GM12878 (cell line): ENCODE measurements around the gene MB21D2. TPM values are rescaled to one million over a fixed set of nuclear protein-coding genes. Genes with fewer than 3 reads are reported as not detected.

Experiments
- ATAC-seq: fragments of 200-7000 bp; cut with Tn5 transposase; 3 replicates; pipeline ENCODE4 v1.9.1; 2020; ENCODE audit warnings: mild to moderate bottlenecking, moderate library complexity
- BruUV-seq: library from RNA; stranded (reverse); fragments of 400-500 nt; replicated peaks from 2 replicates; lab custom pipeline; 2021; lab: Mats Ljungman, UMichigan
- CTCF ChIA-PET: fragments of 300-600 bp; sonication (Branson Sonifier 250); formaldehyde crosslinking; extraction: SDS; loops from one replicate; lab custom pipeline; 2021; ENCODE audit warnings: inconsistent platforms; lab: Yijun Ruan, JAX
- POLR2A ChIA-PET: fragments of 350-600 bp; formaldehyde crosslinking; extraction: SDS; loops from one replicate; lab custom pipeline; 2021; ENCODE audit warnings: inconsistent platforms; lab: Charles Lee
- RAD21 ChIA-PET: fragments of 300-600 bp; sonication (Branson Sonifier 250); formaldehyde crosslinking; loops from one replicate; lab custom pipeline; 2023; ENCODE audit warnings: antibody characterized with exemption; ENCODE audit not compliant: unreplicated experiment; lab: Charles Lee
- SMC1A ChIA-PET: fragments of 300-600 bp; sonication (Branson Sonifier 250); formaldehyde crosslinking; loops from one replicate; lab custom pipeline; 2023; ENCODE audit not compliant: unreplicated experiment, uncharacterized antibody; lab: Charles Lee
- DNase-seq: peaks from one replicate; pipeline ENCODE4 v3.0.0-alpha.2; 2011; ENCODE audit warnings: low read depth, low spot score
- FAIRE-seq: peaks from 3 replicates; lab custom pipeline; 2011; peaks lifted over from hg19 to GRCh38; lab: Jason Lieb, UNC
- H2AFZ ChIP-seq: 2 replicates; pipeline ENCODE4 v1.6.0; 2011; ENCODE audit warnings: low read depth, low read length, control low read depth; ENCODE audit not compliant: control insufficient read depth
- H3K27ac ChIP-seq: 2 replicates; pipeline ENCODE4 v1.5.1; 2011; ENCODE audit warnings: control low read depth; ENCODE audit not compliant: control insufficient read depth, insufficient read depth
- H3K27me3 ChIP-seq, 2 experiments: replicated peaks in 1 of 2; 2 replicates each; pipeline versions ENCODE4 v1.6.0 to v1.6.1; 2011; ENCODE audit warnings: low read length in 1 of 2; ENCODE audit not compliant: control insufficient read depth in 2 of 2, insufficient read depth in 2 of 2
- H3K36me3 ChIP-seq, 2 experiments: 2 replicates each; pipeline ENCODE4 v1.5.1; 2011; ENCODE audit warnings: low read length in 1 of 2; ENCODE audit not compliant: control insufficient read depth in 2 of 2, insufficient read depth in 2 of 2
- H3K4me1 ChIP-seq: 2 replicates; pipeline ENCODE4 v1.6.1; 2011; ENCODE audit warnings: mild to moderate bottlenecking, low read length, moderate library complexity, mixed read lengths; ENCODE audit not compliant: control insufficient read depth, insufficient read depth
- H3K4me2 ChIP-seq: 2 replicates; pipeline ENCODE4 v1.6.0; 2011; ENCODE audit warnings: control low read depth; ENCODE audit not compliant: control insufficient read depth, insufficient read depth
- H3K4me3 ChIP-seq: fragments of 200-600 bp; sonication (generic); 2 replicates; pipeline ENCODE4 v1.5.1; 2016
- H3K79me2 ChIP-seq: 2 replicates; pipeline ENCODE4 v1.6.0; 2011; ENCODE audit warnings: low read length; ENCODE audit not compliant: control insufficient read depth, insufficient read depth
- H3K9ac ChIP-seq: 2 replicates; pipeline ENCODE4 v1.8.0; 2011; ENCODE audit warnings: low read length, control low read depth, mixed read lengths; ENCODE audit not compliant: control insufficient read depth, insufficient read depth
- H3K9me3 ChIP-seq: replicated peaks from 3 replicates; pipeline ENCODE4 v1.5.1; 2011; ENCODE audit warnings: mild to moderate bottlenecking, low read length; ENCODE audit not compliant: control insufficient read depth, insufficient read depth
- H4K20me1 ChIP-seq: 2 replicates; pipeline ENCODE4 v1.6.0; 2011; ENCODE audit not compliant: control insufficient read depth, insufficient read depth
- CEBPB ChIP-seq, 2 experiments: fragments of 150-350 bp in 1 of 2; IDR thresholded peaks; 2 replicates each; pipeline ENCODE4 v1.6.1; 2012 to 2014; ENCODE audit warnings: low read depth in 2 of 2, low read length in 2 of 2, borderline replicate concordance in 1 of 2, inconsistent platforms in 1 of 2
- CREM ChIP-seq: IDR thresholded peaks from 2 replicates; pipeline ENCODE4 v1.6.1; 2014; ENCODE audit warnings: antibody characterized with exemption, low read depth
- DPF2 ChIP-seq: fragments of 450-650 bp; IDR thresholded peaks from 2 replicates; pipeline ENCODE4 v1.6.1; 2017; ENCODE audit warnings: mild to moderate bottlenecking
- EED ChIP-seq: sonication (generic); IDR thresholded peaks from 2 replicates; pipeline ENCODE4 v1.6.1; 2016; ENCODE audit warnings: antibody characterized with exemption, low read depth
- FOS ChIP-seq: IDR thresholded peaks from 3 replicates; pipeline ENCODE4 v1.6.1; 2011; ENCODE audit warnings: borderline replicate concordance; ENCODE audit not compliant: insufficient read length; ENCODE audit errors: extremely low read depth
- JUNB ChIP-seq: IDR thresholded peaks from 2 replicates; pipeline ENCODE4 v1.6.1; 2016; ENCODE audit warnings: antibody characterized with exemption, mild to moderate bottlenecking
- KLF5 ChIP-seq: fragments of 450-650 bp; IDR thresholded peaks from 2 replicates; pipeline ENCODE4 v1.6.1; 2014; ENCODE audit warnings: mild to moderate bottlenecking; ENCODE audit not compliant: partially characterized antibody
- NR2C2 ChIP-seq: IDR thresholded peaks from 2 replicates; pipeline ENCODE4 v1.6.1; 2011; ENCODE audit warnings: borderline replicate concordance, low read depth; ENCODE audit not compliant: control insufficient read depth, insufficient read length
- NR2F1 ChIP-seq: fragments of 450-650 bp; conservative IDR thresholded peaks from 2 replicates; pipeline ENCODE4 v1.6.1; 2017; ENCODE audit warnings: mild to moderate bottlenecking
- POLR2AphosphoS2 ChIP-seq: IDR thresholded peaks from 2 replicates; pipeline ENCODE4 v1.6.1; 2011; ENCODE audit warnings: low read depth, mild to moderate bottlenecking, low read length, improper control_type of control experiment, moderate library complexity
- POU2F2 ChIP-seq: IDR thresholded peaks from 3 replicates; pipeline ENCODE4 v1.6.1; 2011; ENCODE audit warnings: low read depth, mild to moderate bottlenecking, low read length, borderline replicate concordance
- RB1 ChIP-seq: fragments of 450-650 bp; formaldehyde crosslinking; IDR thresholded peaks from 2 replicates; pipeline ENCODE4 v1.6.1; 2017; ENCODE audit warnings: mild to moderate bottlenecking, borderline replicate concordance
- SIN3A ChIP-seq: IDR thresholded peaks from 2 replicates; pipeline ENCODE4 v1.6.1; 2012; ENCODE audit warnings: low read depth, low read length, improper control_type of control experiment
- SPI1 ChIP-seq: IDR thresholded peaks from 2 replicates; pipeline ENCODE4 v1.6.1; 2011; ENCODE audit warnings: low read depth, mild to moderate bottlenecking, low read length, moderate library complexity, borderline replicate concordance; ENCODE audit not compliant: insufficient read depth
- SREBF1 ChIP-seq: IDR thresholded peaks from 2 replicates; pipeline ENCODE4 v1.6.1; 2012; ENCODE audit warnings: mild to moderate bottlenecking, low read length
- TCF12 ChIP-seq: IDR thresholded peaks from 2 replicates; pipeline ENCODE4 v1.6.1; 2011; ENCODE audit warnings: low read depth, mild to moderate bottlenecking, low read length
- TCF3 ChIP-seq: IDR thresholded peaks from 2 replicates; pipeline ENCODE4 v1.6.1; 2012; ENCODE audit warnings: low read depth, mild to moderate bottlenecking, low read length, borderline replicate concordance; ENCODE audit not compliant: insufficient read depth
- YY1 ChIP-seq: IDR thresholded peaks from 2 replicates; pipeline ENCODE4 v1.6.1; 2011; ENCODE audit warnings: low read depth, mild to moderate bottlenecking, low read length
- ZNF24 ChIP-seq: fragments of 450-650 bp; IDR thresholded peaks from 2 replicates; pipeline ENCODE4 v1.6.1; 2017; ENCODE audit warnings: antibody characterized with exemption, mild to moderate bottlenecking
- WGBS: methylation state at CpG from one replicate; pipeline ENCODE4 v1.1.6; 2016; ENCODE audit warnings: low lambda C conversion rate; ENCODE audit not compliant: insufficient replicate concordance, insufficient coverage; ENCODE audit errors: missing lambda C conversion rate; 5-methylcytosine and 5-hydroxymethylcytosine counted together
- in situ Hi-C: fragments of 300-500 bp; cut with MboI; formaldehyde crosslinking; loops from 9 replicates; pipeline ENCODE4 v1.14.3; 2018; ENCODE audit warnings: mixed read lengths
- intact Hi-C: fragments of 100-400 bp; cut with micrococcal nuclease; formaldehyde crosslinking; loops from one replicate; pipeline ENCODE4 v1.14.2; 2022; ENCODE audit not compliant: unreplicated experiment
- polyA plus RNA-seq, 11 experiments: library from polyadenylated mRNA; depleted of rRNA in 4 of 11; unstranded in 6 of 11; stranded (reverse) in 5 of 11; fragments of >200 nt; fragmentation: Nextera tagmentation in 4 of 11; fragmentation: Illumina TruSeq in 1 of 11; extraction: Ambion mirVana in 4 of 11; extraction: Trizol in 1 of 11; gene quantifications; 1 replicate in 1 of 11; 2 replicates in 10 of 11; pipeline versions ENCODE4 v1.2.1 to v1.2.3, GENCODE V29; 2011 to 2016; ENCODE audit warnings: inconsistent platforms in 2 of 11, missing spikeins in 2 of 11, low read depth in 1 of 11
- total RNA-seq, 4 experiments: library from RNA; depleted of rRNA in 3 of 4; stranded (reverse); fragments of >200 nt in 3 of 4; fragmentation: Illumina TruSeq in 1 of 4; extraction: Trizol in 1 of 4; gene quantifications; 2 replicates each; pipeline versions ENCODE4 v1.2.1 to v1.2.3, GENCODE V29; 2013 to 2021
- TF ChIP-seq, protein P1 (sequence below): fragments of 150-350 bp; IDR thresholded peaks from 2 replicates; pipeline ENCODE4 v1.6.1; 2014; ENCODE audit warnings: mild to moderate bottlenecking, low read depth, low read length
- TF ChIP-seq, protein P2 (sequence below): IDR thresholded peaks from 2 replicates; pipeline ENCODE4 v1.6.1; 2011; ENCODE audit warnings: low read depth, mild to moderate bottlenecking, low read length, moderate library complexity, borderline replicate concordance; ENCODE audit errors: extremely low read depth

Gene MB21D2
- total and polyA plus RNA-seq, 10 of the 15 experiments (the other 5 are each of a cell fraction or from before 2014, with no cell fraction given) = 7.9 to 21.2 (median 15.3) TPM

DNA sequence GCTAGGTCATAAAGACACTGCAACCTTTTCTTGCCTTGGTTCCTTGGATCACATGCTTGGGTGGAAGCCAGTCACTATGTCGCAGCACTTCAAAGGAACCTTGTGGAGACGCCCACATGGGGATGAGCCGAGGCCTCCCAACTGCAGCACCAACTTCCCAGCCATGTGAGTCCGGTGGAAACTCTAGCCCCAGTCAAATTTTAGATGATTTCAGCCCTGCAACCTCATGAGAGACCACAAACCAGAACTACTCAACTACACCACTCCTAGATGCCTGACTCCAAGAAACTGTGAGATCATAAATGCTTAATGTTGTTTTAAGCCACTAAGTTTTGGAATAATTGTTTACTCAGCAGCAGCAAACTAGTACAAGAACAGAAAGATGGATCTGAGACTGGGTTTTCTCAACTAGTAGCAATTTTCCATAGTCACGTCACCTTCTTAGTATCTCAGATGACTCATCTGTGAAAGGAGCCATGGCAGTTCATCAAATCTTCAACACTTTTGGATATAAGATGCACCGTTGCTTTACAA, 86.5 kb downstream of the MB21D2 start (continued):
- no peak for TF ChIP-seq SIN3A
- no peak for TF ChIP-seq NR2C2
- no peak for TF ChIP-seq TCF3
- TF ChIP-seq POLR2AphosphoS2 = no peak
- no peak for TF ChIP-seq FOS
- TF ChIP-seq ZNF24 = no peak

DNA sequence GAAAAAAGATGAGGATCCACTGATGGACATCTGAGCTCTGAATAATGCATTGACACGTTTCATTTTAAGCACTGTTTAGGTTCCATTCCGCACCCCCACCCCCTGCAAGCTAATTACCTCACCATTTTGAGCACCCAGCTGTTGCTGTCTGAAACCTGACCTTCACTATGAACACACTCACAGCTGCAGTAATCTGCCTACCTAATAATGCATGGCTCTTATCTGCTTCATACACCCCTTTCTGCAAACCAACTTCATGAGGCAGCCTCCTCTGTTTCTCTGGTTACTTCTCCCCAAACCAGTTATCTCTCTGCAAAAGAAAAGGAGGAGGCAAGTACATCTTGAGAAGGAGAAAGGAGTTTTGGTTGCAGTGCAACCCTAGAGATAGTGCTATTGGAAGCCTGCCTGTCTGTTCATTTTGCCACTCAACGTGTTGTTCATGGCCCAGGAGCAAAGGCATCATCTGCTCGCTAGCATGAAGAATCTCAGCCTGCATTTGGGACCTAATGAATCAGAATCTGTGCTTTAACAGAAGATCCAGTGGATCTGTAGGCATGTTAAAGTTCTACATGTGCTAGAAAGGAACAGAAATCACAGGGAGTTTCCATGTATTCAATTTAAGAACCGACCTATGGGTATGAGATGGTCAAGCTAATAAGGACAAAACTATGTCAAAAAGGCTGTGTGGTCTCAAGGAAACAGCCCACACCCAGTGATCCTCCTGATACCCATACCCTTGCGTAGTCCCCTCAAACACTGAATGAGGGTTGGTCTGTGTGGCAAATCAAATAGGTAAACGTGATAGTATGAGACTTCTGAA, 87.2 kb downstream of the MB21D2 start:
- whole genome bisulfite sequencing = 6% methylated on average over 7 of the region's 7 CpGs
- RAD21 ChIA-PET = interaction anchor here (0.9 to 5.3 kb wide), 11 partner anchors 9 to 85 kb away, joined by 3 to 44 read pairs (median 5); partner anchors contain the start of gene MB21D2
- peaks cover 2% of the 10 kb centered on the region; the same call in 1 of the 3 replicates for H3K9me3 ChIP-seq
- H4K20me1 ChIP-seq = no peaks in the 10 kb centered on the region
- H3K27ac ChIP-seq = peak overlapping the region; percentile 80
- BruUV-seq = no TSS peak
- ATAC-seq = peak; percentile 76
- peak overlapping the region; percentile 27 for H2AFZ ChIP-seq
- no peak for DNase-seq
- SMC1A ChIA-PET = interaction anchor here (0.7 to 4.6 kb wide), 13 partner anchors 9 to 87 kb away, joined by 3 to 59 read pairs (median 5); partner anchors contain the start of gene MB21D2
- intact Hi-C loops = loop anchor here (2.0 to 5.0 kb wide), 2 partner anchors 18 to 87 kb away; partner anchors contain the start of gene MB21D2
- peaks cover 22% of the 10 kb centered on the region for H3K4me1 ChIP-seq
- peak overlapping the region; percentile 35; the same call in 1 of the 2 replicates for H3K9ac ChIP-seq
- peak overlapping the region; percentile 28; the same call in 1 of the 2 replicates for H3K4me3 ChIP-seq
- H3K4me2 ChIP-seq = peak overlapping the region; percentile 82
- no peak for FAIRE-seq
- H3K79me2 ChIP-seq = peaks cover 25% of the 10 kb centered on the region
- in situ Hi-C loops = no loop called here
- no peaks in the 10 kb centered on the region for H3K36me3 ChIP-seq
- no peaks in the 10 kb centered on the region for H3K27me3 ChIP-seq
- CTCF ChIA-PET = interaction anchor here (0.7 to 1.8 kb wide), 7 partner anchors 9 to 84 kb away, joined by 3 to 7 read pairs (median 5); no protein-coding TSS in a partner anchor
- POLR2A ChIA-PET = interaction anchor here (0.6 to 2.3 kb wide), 11 partner anchors 8 to 212 kb away, joined by 3 to 7 read pairs (median 4); no protein-coding TSS in a partner anchor
- TF ChIP-seq NR2F1 = peak; percentile 79
- peak; percentile 4; the same call in 1 of the 2 replicates for TF ChIP-seq DPF2
- peak; percentile 27; the same call in 1 of the 2 replicates for TF ChIP-seq CREM
- peak; percentile 90 for TF ChIP-seq TCF12
- TF ChIP-seq, protein P1, sequence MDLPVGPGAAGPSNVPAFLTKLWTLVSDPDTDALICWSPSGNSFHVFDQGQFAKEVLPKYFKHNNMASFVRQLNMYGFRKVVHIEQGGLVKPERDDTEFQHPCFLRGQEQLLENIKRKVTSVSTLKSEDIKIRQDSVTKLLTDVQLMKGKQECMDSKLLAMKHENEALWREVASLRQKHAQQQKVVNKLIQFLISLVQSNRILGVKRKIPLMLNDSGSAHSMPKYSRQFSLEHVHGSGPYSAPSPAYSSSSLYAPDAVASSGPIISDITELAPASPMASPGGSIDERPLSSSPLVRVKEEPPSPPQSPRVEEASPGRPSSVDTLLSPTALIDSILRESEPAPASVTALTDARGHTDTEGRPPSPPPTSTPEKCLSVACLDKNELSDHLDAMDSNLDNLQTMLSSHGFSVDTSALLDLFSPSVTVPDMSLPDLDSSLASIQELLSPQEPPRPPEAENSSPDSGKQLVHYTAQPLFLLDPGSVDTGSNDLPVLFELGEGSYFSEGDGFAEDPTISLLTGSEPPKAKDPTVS = no peak
- peak; percentile 72 for TF ChIP-seq SPI1
- TF ChIP-seq EED = peak; percentile 25; the same call in 1 of the 2 replicates
- TF ChIP-seq SREBF1 = no peak
- TF ChIP-seq YY1 = peak; percentile 31; the same call in 1 of the 2 replicates
- no peak for TF ChIP-seq CEBPB (IDR thresholded peaks at IDR 0.05; ENCODE audit: borderline replicate concordance in 1 of 2, low read depth in 2 of 2, low read length in 2 of 2)
- peak; percentile 43; the same call in 1 of the 3 replicates for TF ChIP-seq POU2F2
- TF ChIP-seq JUNB = peak; percentile 74
- no peak for TF ChIP-seq KLF5
- TF ChIP-seq RB1 = no peak
- TF ChIP-seq, protein P2, sequence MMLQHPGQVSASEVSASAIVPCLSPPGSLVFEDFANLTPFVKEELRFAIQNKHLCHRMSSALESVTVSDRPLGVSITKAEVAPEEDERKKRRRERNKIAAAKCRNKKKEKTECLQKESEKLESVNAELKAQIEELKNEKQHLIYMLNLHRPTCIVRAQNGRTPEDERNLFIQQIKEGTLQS = no peak
